Lung (tissue), 12 donors: Measurements from ENCODE around the gene CCDC27. TPM values are rescaled to one million over a fixed set of nuclear protein-coding genes. Genes with fewer than 3 reads are reported as not detected.

ENCODE experiments used
- ATAC-seq: fragments of 200-7000 bp; cut with Tn5 transposase; one replicate; pipeline ENCODE4 v1.9.1; 2020; ENCODE audit warnings: moderate number of reproducible peaks; ENCODE audit not compliant: insufficient read depth, low FRiP score
- DNase-seq, 3 donors: peaks; one replicate each; pipeline ENCODE4 v3.0.0-alpha.2; 2013 to 2017
- H3K27ac ChIP-seq, 2 donors: one replicate each; pipeline ENCODE4 v1.5.1; 2013; ENCODE audit warnings: mild to moderate bottlenecking in 2 of 2, moderate library complexity in 2 of 2, control low read depth in 1 of 2, inconsistent platforms in 1 of 2, low read depth in 1 of 2, low read length in 1 of 2
- H3K27me3 ChIP-seq, 3 donors: one replicate each; pipeline ENCODE4 v1.5.1; 2013; ENCODE audit warnings: low read length in 2 of 3; ENCODE audit not compliant: control insufficient read depth in 3 of 3, insufficient read depth in 3 of 3
- H3K36me3 ChIP-seq, 4 donors: one replicate each; pipeline ENCODE4 v1.5.1; 2013; ENCODE audit warnings: low read length in 4 of 4, mild to moderate bottlenecking in 1 of 4, moderate library complexity in 1 of 4; ENCODE audit not compliant: control insufficient read depth in 4 of 4, insufficient read depth in 4 of 4
- H3K4me1 ChIP-seq, 5 donors: one replicate each; pipeline ENCODE4 v1.5.1; 2013; ENCODE audit warnings: low read length in 5 of 5, mild to moderate bottlenecking in 2 of 5, moderate library complexity in 1 of 5; ENCODE audit not compliant: control insufficient read depth in 5 of 5, insufficient read depth in 5 of 5
- H3K4me3 ChIP-seq: one replicate; pipeline ENCODE4 v1.5.1; 2013; ENCODE audit warnings: mild to moderate bottlenecking, control low read depth, moderate library complexity
- H3K9ac ChIP-seq, 2 donors: one replicate each; pipeline ENCODE4 v1.5.1; 2013; ENCODE audit warnings: low read length in 2 of 2, control low read depth in 1 of 2; ENCODE audit not compliant: insufficient read depth in 1 of 2
- H3K9me3 ChIP-seq, 4 donors: one replicate each; pipeline ENCODE4 v1.5.1; 2013; ENCODE audit warnings: low read length in 3 of 4, mild to moderate bottlenecking in 1 of 4, moderate library complexity in 1 of 4; ENCODE audit not compliant: control insufficient read depth in 4 of 4, insufficient read depth in 3 of 4
- WGBS, 2 donors: extraction: QIAGEN DNeasy Blood & Tissue Kit; methylation state at CpG; one replicate each; pipeline ENCODE4 v1.1.7; 2013; 5-methylcytosine and 5-hydroxymethylcytosine counted together
- polyA plus RNA-seq, 2 donors: library from polyadenylated mRNA; stranded (reverse); fragments of 200-250 nt; gene quantifications; one replicate each; pipeline ENCODE4 v1.2.1, GENCODE V29; 2013
- total RNA-seq, 2 donors: library from RNA; depleted of rRNA in 1 of 2; stranded (reverse); fragments of >200 nt in 1 of 2; gene quantifications; one replicate each; pipeline ENCODE4 v1.2.1, GENCODE V29; 2014 to 2021
- TF ChIP-seq, protein P1 (sequence below): IDR thresholded peaks from 2 replicates; pipeline ENCODE4 v1.5.1; 2012; ENCODE audit warnings: mild to moderate bottlenecking; ENCODE audit errors: control extremely low read depth, extremely low read depth
- donor health status: control.
- donor health status: control.
- donor health status: Bipolar disorder and iron deficiency.
- donor health status: healthy.
- donor health status: DM: yes; HTN: yes; CAD: no.

CCDC27 gene
- total and polyA plus RNA-seq, 4 donors, result not detected

- no peak for DNase-seq
- Histone ChIP-seq H3K9ac (no peak overlapping the region), H3K4me1 (peaks cover 0 to 6% (median 0%) of the 10 kb centered on the region in 5 donors), H3K9me3 (peaks cover 0 to under 1% (median 0%) of the 10 kb centered on the region in 4 donors), H3K27ac (no peak overlapping the region), H3K27me3 (peaks cover 0 to 5% (median 0%) of the 10 kb centered on the region in 3 donors), H3K4me3 (no peak overlapping the region), H3K36me3 (peaks cover 4 to 29% (median 9%) of the 10 kb centered on the region in 4 donors)
- TF ChIP-seq, protein P1, sequence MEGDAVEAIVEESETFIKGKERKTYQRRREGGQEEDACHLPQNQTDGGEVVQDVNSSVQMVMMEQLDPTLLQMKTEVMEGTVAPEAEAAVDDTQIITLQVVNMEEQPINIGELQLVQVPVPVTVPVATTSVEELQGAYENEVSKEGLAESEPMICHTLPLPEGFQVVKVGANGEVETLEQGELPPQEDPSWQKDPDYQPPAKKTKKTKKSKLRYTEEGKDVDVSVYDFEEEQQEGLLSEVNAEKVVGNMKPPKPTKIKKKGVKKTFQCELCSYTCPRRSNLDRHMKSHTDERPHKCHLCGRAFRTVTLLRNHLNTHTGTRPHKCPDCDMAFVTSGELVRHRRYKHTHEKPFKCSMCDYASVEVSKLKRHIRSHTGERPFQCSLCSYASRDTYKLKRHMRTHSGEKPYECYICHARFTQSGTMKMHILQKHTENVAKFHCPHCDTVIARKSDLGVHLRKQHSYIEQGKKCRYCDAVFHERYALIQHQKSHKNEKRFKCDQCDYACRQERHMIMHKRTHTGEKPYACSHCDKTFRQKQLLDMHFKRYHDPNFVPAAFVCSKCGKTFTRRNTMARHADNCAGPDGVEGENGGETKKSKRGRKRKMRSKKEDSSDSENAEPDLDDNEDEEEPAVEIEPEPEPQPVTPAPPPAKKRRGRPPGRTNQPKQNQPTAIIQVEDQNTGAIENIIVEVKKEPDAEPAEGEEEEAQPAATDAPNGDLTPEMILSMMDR, result no peak
- WGBS, 2 donors, result 94 to 98% methylated on average over 16 of the region's 16 CpGs
- no peak for ATAC-seq
Observed at GRCh38 chr1:3734602-3735001, 17.6 kb upstream of the CCDC27 start.

GRCh38 chr1:3735027-3735681 is 17.1 kb upstream of the CCDC27 start:
- Histone ChIP-seq H3K4me3 (no peak overlapping the region), H3K27ac (no peak overlapping the region), H3K27me3 (no peaks in the 10 kb centered on the region), H3K9me3 (no peaks in the 10 kb centered on the region), H3K4me1 (peaks cover 0 to 6% (median 0%) of the 10 kb centered on the region in 5 donors), H3K36me3 (peaks cover 4 to 32% (median 12%) of the 10 kb centered on the region in 4 donors), H3K9ac (no peak overlapping the region)
- TF ChIP-seq, protein P1, result no peak
- WGBS, 2 donors, result 88 to 90% methylated on average over 12 of the region's 12 CpGs
- no peak for ATAC-seq
- no peak for DNase-seq

DNA sequence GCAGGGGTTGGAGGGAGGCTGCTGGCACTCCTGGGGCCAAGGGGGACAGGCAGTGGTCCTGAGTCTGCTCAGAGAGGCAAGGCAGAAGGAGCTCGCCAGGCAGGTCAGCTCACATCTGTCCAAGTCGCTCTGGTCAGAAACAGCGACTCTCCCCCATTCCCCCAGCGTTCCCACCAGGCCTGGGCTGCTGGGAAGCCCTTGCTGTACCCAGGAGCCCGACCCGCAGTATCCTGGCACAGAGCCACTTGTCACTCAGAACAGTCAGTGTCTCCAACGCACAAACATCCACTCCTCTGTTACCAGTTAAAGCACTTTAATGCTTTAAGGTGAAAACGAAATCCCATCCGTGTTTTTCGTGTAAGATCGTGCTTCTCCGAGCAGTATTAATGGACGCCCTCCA is 16.6 kb upstream of the CCDC27 start:
- Histone ChIP-seq H3K36me3 (peaks cover 4 to 33% (median 15%) of the 10 kb centered on the region in 4 donors), H3K4me1 (peaks cover 0 to 6% (median 0%) of the 10 kb centered on the region in 5 donors), H3K4me3 (no peak overlapping the region), H3K27me3 (no peaks in the 10 kb centered on the region), H3K9ac (no peak overlapping the region), H3K9me3 (no peaks in the 10 kb centered on the region), H3K27ac (no peak overlapping the region)
- ATAC-seq (no peak), DNase-seq (no peak)
- WGBS, 2 donors, result 88 to 91% methylated on average over 13 of the region's 13 CpGs
- TF ChIP-seq, protein P1, result no peak
